Measurements from ENCODE around the gene CXCL8. TPM values are rescaled to one million over a fixed set of nuclear protein-coding genes. Genes with fewer than 3 reads are reported as not detected.

CXCL8 gene
- total RNA-seq, 1 donor from 2014 or later, result 0.30 TPM

DNA sequence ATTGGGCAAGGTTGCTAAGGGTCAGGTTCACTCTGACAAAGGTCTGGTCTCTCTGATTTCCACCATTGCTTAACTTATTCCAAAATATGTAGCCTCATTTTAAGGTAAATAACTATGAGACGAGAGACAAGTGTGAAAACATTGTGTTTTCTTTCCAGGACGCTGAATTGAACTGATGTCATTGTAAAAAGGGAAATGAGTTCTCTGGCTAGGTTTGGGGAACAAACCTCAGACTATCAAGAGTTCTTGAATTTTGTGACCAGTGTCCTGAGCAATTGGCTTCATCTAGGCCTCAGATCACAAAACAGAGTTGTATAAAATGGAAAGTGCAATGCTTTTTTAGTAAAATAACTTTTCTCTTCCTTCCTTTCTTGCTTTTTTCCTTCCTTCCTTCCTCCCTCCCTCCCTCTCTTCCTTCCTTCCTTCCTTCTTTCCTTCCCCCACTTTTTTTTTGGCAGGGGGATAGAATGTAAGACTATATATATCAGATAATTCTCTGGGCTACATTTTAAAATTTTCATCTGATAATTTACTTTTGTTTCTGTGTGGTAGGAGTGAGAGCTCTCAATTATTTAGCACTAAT lies 30.8 kb upstream of the CXCL8 start:
- Histone ChIP-seq H3K4me3 (no peak overlapping the region), H3K36me3 (no peaks in the 10 kb centered on the region), H3K27ac (replicated peaks) (no peak overlapping the region), H3K27me3 (ENCODE audit: low read depth) (no peaks in the 10 kb centered on the region), H3K9me3 (replicated peaks) (no peaks in the 10 kb centered on the region), H3K4me1 (peaks cover 21% of the 10 kb centered on the region)
- intact Hi-C loops (cut with micrococcal nuclease), result no loop called here
- TF ChIP-seq, protein P1, sequence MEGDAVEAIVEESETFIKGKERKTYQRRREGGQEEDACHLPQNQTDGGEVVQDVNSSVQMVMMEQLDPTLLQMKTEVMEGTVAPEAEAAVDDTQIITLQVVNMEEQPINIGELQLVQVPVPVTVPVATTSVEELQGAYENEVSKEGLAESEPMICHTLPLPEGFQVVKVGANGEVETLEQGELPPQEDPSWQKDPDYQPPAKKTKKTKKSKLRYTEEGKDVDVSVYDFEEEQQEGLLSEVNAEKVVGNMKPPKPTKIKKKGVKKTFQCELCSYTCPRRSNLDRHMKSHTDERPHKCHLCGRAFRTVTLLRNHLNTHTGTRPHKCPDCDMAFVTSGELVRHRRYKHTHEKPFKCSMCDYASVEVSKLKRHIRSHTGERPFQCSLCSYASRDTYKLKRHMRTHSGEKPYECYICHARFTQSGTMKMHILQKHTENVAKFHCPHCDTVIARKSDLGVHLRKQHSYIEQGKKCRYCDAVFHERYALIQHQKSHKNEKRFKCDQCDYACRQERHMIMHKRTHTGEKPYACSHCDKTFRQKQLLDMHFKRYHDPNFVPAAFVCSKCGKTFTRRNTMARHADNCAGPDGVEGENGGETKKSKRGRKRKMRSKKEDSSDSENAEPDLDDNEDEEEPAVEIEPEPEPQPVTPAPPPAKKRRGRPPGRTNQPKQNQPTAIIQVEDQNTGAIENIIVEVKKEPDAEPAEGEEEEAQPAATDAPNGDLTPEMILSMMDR (IDR thresholded peaks at IDR 0.05; ENCODE audit: borderline replicate concordance), result no peak
- no peak for DNase-seq

DNA sequence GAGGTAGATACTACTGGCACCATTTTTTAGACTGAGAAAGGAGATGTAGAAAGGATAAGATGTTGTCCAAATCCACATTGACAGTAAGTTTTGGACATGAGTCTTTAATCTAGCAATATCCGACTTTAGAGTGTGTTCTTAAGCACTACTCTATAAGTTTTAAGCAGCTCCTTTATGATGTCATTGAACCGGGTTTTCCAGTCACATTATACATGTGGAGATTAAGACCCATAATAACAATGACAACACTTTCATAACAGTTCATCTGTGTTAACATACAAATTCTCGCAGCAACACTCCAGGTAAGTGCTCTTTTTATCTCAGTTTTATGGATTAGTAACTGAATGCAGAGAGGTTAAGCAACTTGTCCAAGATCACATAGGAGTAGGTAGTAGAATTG lies 30.3 kb upstream of the CXCL8 start:
- Histone ChIP-seq H3K27me3 (ENCODE audit: low read depth) (no peaks in the 10 kb centered on the region), H3K27ac (replicated peaks) (no peak overlapping the region), H3K4me1 (peaks cover 17% of the 10 kb centered on the region), H3K36me3 (no peaks in the 10 kb centered on the region), H3K9me3 (replicated peaks) (no peaks in the 10 kb centered on the region), H3K4me3 (no peak overlapping the region)
- TF ChIP-seq, protein P1 (IDR thresholded peaks at IDR 0.05; ENCODE audit: borderline replicate concordance), result no peak
- intact Hi-C loops (cut with micrococcal nuclease), result no loop called here
- no peak for DNase-seq

GRCh38 chr4:73711989-73712388 lies 28.4 kb upstream of the CXCL8 start:
- Histone ChIP-seq H3K9me3 (replicated peaks) (no peaks in the 10 kb centered on the region), H3K4me3 (no peak overlapping the region), H3K4me1 (peaks cover 13% of the 10 kb centered on the region), H3K27me3 (ENCODE audit: low read depth) (no peaks in the 10 kb centered on the region), H3K27ac (replicated peaks) (no peak overlapping the region), H3K36me3 (no peaks in the 10 kb centered on the region)
- TF ChIP-seq, protein P1 (IDR thresholded peaks at IDR 0.05; ENCODE audit: borderline replicate concordance), result no peak
- no peak for DNase-seq
- intact Hi-C loops (cut with micrococcal nuclease), result no loop called here

DNA sequence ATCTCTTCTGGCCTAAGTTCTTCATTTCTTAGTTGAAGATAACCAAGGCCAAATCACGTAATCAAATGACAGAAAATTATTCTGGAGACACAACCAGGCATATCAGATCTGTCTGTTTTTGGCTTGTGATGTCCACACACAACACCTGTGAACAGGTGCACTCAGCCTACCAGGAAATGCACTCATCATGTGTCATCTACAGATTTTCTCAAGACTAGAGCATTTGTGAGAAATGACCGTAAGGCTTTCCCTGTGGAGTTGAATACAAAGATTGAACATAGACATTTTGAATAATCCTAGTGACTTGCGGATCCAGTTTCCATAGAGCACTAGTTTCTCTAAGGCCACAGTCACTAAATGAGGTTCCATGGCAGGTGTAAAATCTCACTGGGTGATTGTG lies 26.7 kb upstream of the CXCL8 start:
- intact Hi-C loops (cut with micrococcal nuclease), result no loop called here
- no peaks in the 10 kb centered on the region for H3K36me3 ChIP-seq
- no peak overlapping the region for H3K4me3 ChIP-seq
- H3K27me3 ChIP-seq (ENCODE audit: low read depth), result no peaks in the 10 kb centered on the region
- no peak for DNase-seq
- no peak overlapping the region for H3K27ac ChIP-seq (replicated peaks)
- no peaks in the 10 kb centered on the region for H3K4me1 ChIP-seq
- no peaks in the 10 kb centered on the region for H3K9me3 ChIP-seq (replicated peaks)
- TF ChIP-seq, protein P1 (IDR thresholded peaks at IDR 0.05; ENCODE audit: borderline replicate concordance), result no peak

- Histone ChIP-seq H3K27ac (replicated peaks) (no peak overlapping the region), H3K9me3 (replicated peaks) (no peaks in the 10 kb centered on the region), H3K36me3 (no peaks in the 10 kb centered on the region), H3K4me1 (no peaks in the 10 kb centered on the region), H3K27me3 (ENCODE audit: low read depth) (no peaks in the 10 kb centered on the region), H3K4me3 (no peak overlapping the region)
- TF ChIP-seq, protein P1 (IDR thresholded peaks at IDR 0.05; ENCODE audit: borderline replicate concordance), result no peak
- DNase-seq, result no peak
- intact Hi-C loops (cut with micrococcal nuclease), result no loop called here
These were observed 25.7 kb upstream of the CXCL8 start for GRCh38 chr4:73714647-73715046.
